ENCODE results near the gene SMARCC2. TPM values are rescaled to one million over a fixed set of nuclear protein-coding genes. Genes with fewer than 3 reads are reported as not detected.

Gene SMARCC2
- total RNA-seq, 1 donor from 2014 or later, result 67.1 TPM

- peaks cover 6% of the 10 kb centered on the region for H3K4me1 ChIP-seq
- H3K4me3 ChIP-seq, result no peak overlapping the region
- H3K9me3 ChIP-seq (replicated peaks), result no peaks in the 10 kb centered on the region
- intact Hi-C loops (cut with micrococcal nuclease), result no loop called here
- DNase-seq, result no peak
- peaks cover 95% of the 10 kb centered on the region for H3K36me3 ChIP-seq
- no peak for TF ChIP-seq CTCF (IDR thresholded peaks at IDR 0.05; ENCODE audit: borderline replicate concordance)
- no peak overlapping the region for H3K27ac ChIP-seq (replicated peaks)
- H3K27me3 ChIP-seq (ENCODE audit: low read depth), result no peaks in the 10 kb centered on the region
Observed at GRCh38 chr12:56137853-56138571, 51.3 kb downstream of the SMARCC2 start.

- DNase-seq, result no peak
- no peak overlapping the region for H3K4me3 ChIP-seq
- H3K9me3 ChIP-seq (replicated peaks), result no peaks in the 10 kb centered on the region
- no peak for TF ChIP-seq CTCF (IDR thresholded peaks at IDR 0.05; ENCODE audit: borderline replicate concordance)
- H3K27me3 ChIP-seq (ENCODE audit: low read depth), result no peaks in the 10 kb centered on the region
- H3K4me1 ChIP-seq, result peaks cover 3% of the 10 kb centered on the region
- intact Hi-C loops (cut with micrococcal nuclease), result no loop called here
- H3K27ac ChIP-seq (replicated peaks), result no peak overlapping the region
- H3K36me3 ChIP-seq, result peaks cover 98% of the 10 kb centered on the region
Observed at GRCh38 chr12:56134897-56135296, 54.4 kb downstream of the SMARCC2 start.

- Histone ChIP-seq H3K27me3 (ENCODE audit: low read depth) (no peaks in the 10 kb centered on the region), H3K27ac (replicated peaks) (no peak overlapping the region), H3K9me3 (replicated peaks) (no peaks in the 10 kb centered on the region), H3K4me3 (no peak overlapping the region), H3K36me3 (peaks cover 58% of the 10 kb centered on the region), H3K4me1 (peaks cover 38% of the 10 kb centered on the region)
- intact Hi-C loops (cut with micrococcal nuclease), result no loop called here
- TF ChIP-seq CTCF (IDR thresholded peaks at IDR 0.05; ENCODE audit: borderline replicate concordance), result no peak
- no peak for DNase-seq
Observed at GRCh38 chr12:56130876-56131275, 58.4 kb downstream of the SMARCC2 start.

- Histone ChIP-seq H3K27ac (replicated peaks) (peak overlapping the region; percentile 91), H3K27me3 (ENCODE audit: low read depth) (no peaks in the 10 kb centered on the region), H3K4me1 (peaks cover 47% of the 10 kb centered on the region), H3K36me3 (peaks cover 49% of the 10 kb centered on the region), H3K9me3 (replicated peaks) (no peaks in the 10 kb centered on the region), H3K4me3 (peak overlapping the region; percentile 89)
- no peak for DNase-seq
- intact Hi-C loops (cut with micrococcal nuclease), result no loop called here
- TF ChIP-seq CTCF (IDR thresholded peaks at IDR 0.05; ENCODE audit: borderline replicate concordance), result no peak
Observed at GRCh38 chr12:56129942-56130495, 59.3 kb downstream of the SMARCC2 start.

- Histone ChIP-seq H3K4me1 (peaks cover 53% of the 10 kb centered on the region), H3K9me3 (replicated peaks) (no peaks in the 10 kb centered on the region), H3K27me3 (ENCODE audit: low read depth) (no peaks in the 10 kb centered on the region), H3K4me3 (peak overlapping the region; percentile 89), H3K36me3 (peaks cover 43% of the 10 kb centered on the region), H3K27ac (replicated peaks) (peak overlapping the region; percentile 91)
- no peak for TF ChIP-seq CTCF (IDR thresholded peaks at IDR 0.05; ENCODE audit: borderline replicate concordance)
- intact Hi-C loops (cut with micrococcal nuclease), result no loop called here
- DNase-seq, result peak; percentile 65
Observed at GRCh38 chr12:56129206-56129941, 59.9 kb downstream of the SMARCC2 start.

All from left ventricle myocardium inferior (tissue), 1 donor.